Heart right ventricle (tissue), 16 donors: ENCODE measurements around the gene PRKACB. TPM values are rescaled to one million over a fixed set of nuclear protein-coding genes. Genes with fewer than 3 reads are reported as not detected.
"Not testable (repeated sequence)": the region's sequence is repeated elsewhere in the genome, so short reads cannot be mapped to it uniquely, and the experiment has no call there.

Source experiments
- ATAC-seq, 8 donors: fragments of 200-7000 bp; cut with Tn5 transposase; one replicate each; pipeline ENCODE4 v1.9.1; 2020; ENCODE audit warnings: mild to moderate bottlenecking in 8 of 8, moderate library complexity in 8 of 8, moderate number of reproducible peaks in 1 of 8
- DNase-seq, 2 donors: peaks; one replicate each; pipeline ENCODE4 v3.0.0-alpha.2; 2020
- H3K27ac ChIP-seq, 10 donors: fragments of 200-600 bp; sonication (generic) in 2 of 10; one replicate each; pipeline versions ENCODE4 v1.5.0 to v1.8.0; 2020 to 2022; ENCODE audit warnings: mild to moderate bottlenecking in 3 of 10
- H3K27me3 ChIP-seq, 7 donors: fragments of 200-600 bp; one replicate each; pipeline ENCODE4 v1.8.0; 2021 to 2022; ENCODE audit warnings: mild to moderate bottlenecking in 2 of 7
- H3K36me3 ChIP-seq, 9 donors: fragments of 200-600 bp; sonication (generic) in 1 of 9; one replicate each; pipeline versions ENCODE4 v1.5.0 to v1.8.0; 2020 to 2022; ENCODE audit warnings: mild to moderate bottlenecking in 2 of 9
- H3K4me1 ChIP-seq, 9 donors: fragments of 200-600 bp; sonication (generic) in 1 of 9; one replicate each; pipeline versions ENCODE4 v1.5.0 to v1.8.0; 2020 to 2022; ENCODE audit warnings: mild to moderate bottlenecking in 4 of 9
- H3K4me3 ChIP-seq, 10 donors: fragments of 200-600 bp; sonication (generic) in 2 of 10; one replicate each; pipeline versions ENCODE4 v1.5.0 to v1.8.0; 2020 to 2022; ENCODE audit warnings: mild to moderate bottlenecking in 7 of 10, moderate library complexity in 2 of 10
- H3K9me3 ChIP-seq, 11 donors: fragments of 200-600 bp in 10 of 11; sonication (generic) in 2 of 11; one replicate each; pipeline versions ENCODE4 v1.5.0 to v1.8.0; 2013 to 2022; ENCODE audit warnings: mild to moderate bottlenecking in 2 of 11, control low read depth in 1 of 11, moderate library complexity in 1 of 11
- WGBS, 2 donors: extraction: QIAGEN DNeasy Blood & Tissue Kit; methylation state at CpG; one replicate each; pipeline ENCODE4 v1.1.7; 2013; ENCODE audit warnings: inconsistent platforms in 1 of 2; 5-methylcytosine and 5-hydroxymethylcytosine counted together
- intact Hi-C, 10 donors: fragments of 100-400 bp; cut with DNase I; formaldehyde crosslinking; loops; one replicate each; pipeline versions ENCODE4 v1.11.1 to v1.14.2; 2022
- polyA plus RNA-seq, 2 donors: library from polyadenylated mRNA; stranded (reverse); fragments of 200-250 nt; gene quantifications; one replicate each; pipeline ENCODE4 v1.2.3, GENCODE V29; 2013
- total RNA-seq, 10 donors: library from RNA; stranded (reverse); fragmentation: NEBNext Ultra II Directional in 3 of 10; extraction: Animal tissue kit (Norgen Biotek cat#: 25700) in 3 of 10; gene quantifications; one replicate each; pipeline versions ENCODE4 v1.2.1 to v1.2.4, GENCODE V29; 2021 to 2023
- TF ChIP-seq, protein P1 (sequence below), 9 donors: fragments of 200-600 bp; sonication (generic) in 2 of 9; IDR thresholded peaks; one replicate each; pipeline versions ENCODE4 v1.5.0 to v1.8.0; 2021 to 2022; ENCODE audit warnings: antibody characterized with exemption in 9 of 9, mild to moderate bottlenecking in 5 of 9, moderate library complexity in 1 of 9
- donor health status: Arrhythmogenic right ventricular cardiomyopathy.
- donor health status: ischemic (EF 13 %, LVEDD 7.1; RV severe dilation, severe dysfunction).
- donor health status: healthy with polysubstance abuse.
- donor health status: DM: no; HTN: yes; CAD: no.
- donor health status: DM: no; HTN: no; CAD: no.
- donor health status: ischemic (EF 25% LVEDD 6.9; RV normal size, moderate dysfunction).
- donor health status: ischemic (EF 25% LVEDD 5.7; RV mildly dilated, moderate dysfunction).
- donor health status: healthy.
- donor health status: DM: yes; HTN: yes; CAD: no.
- donor health status: Ischemic cardiomyopathy.
- donor health status: ischemic (EF 35%, LVEDD 5.7; RV mildly dilated, moderate dysfunction).
- donor health status: nonischemic (EF 11% LVEDD 7.7; RV severe dilation, severe dysfunction).
- donor health status: DM: yes; HTN: yes; CAD: no.
- donor health status: PGD.
- donor health status: ischemic (EF 29% LVEDD 5.4; RV normal size, mild dysfunction).
- donor health status: nonischemic (EF 23%, LVEDD 6.1; RV moderate dilation, normal function).

The PRKACB gene
- total and polyA plus RNA-seq, 12 donors: 6.4 to 49.1 (median 39.6) TPM

- intact Hi-C loops: no loop called here
- TF ChIP-seq, protein P1, sequence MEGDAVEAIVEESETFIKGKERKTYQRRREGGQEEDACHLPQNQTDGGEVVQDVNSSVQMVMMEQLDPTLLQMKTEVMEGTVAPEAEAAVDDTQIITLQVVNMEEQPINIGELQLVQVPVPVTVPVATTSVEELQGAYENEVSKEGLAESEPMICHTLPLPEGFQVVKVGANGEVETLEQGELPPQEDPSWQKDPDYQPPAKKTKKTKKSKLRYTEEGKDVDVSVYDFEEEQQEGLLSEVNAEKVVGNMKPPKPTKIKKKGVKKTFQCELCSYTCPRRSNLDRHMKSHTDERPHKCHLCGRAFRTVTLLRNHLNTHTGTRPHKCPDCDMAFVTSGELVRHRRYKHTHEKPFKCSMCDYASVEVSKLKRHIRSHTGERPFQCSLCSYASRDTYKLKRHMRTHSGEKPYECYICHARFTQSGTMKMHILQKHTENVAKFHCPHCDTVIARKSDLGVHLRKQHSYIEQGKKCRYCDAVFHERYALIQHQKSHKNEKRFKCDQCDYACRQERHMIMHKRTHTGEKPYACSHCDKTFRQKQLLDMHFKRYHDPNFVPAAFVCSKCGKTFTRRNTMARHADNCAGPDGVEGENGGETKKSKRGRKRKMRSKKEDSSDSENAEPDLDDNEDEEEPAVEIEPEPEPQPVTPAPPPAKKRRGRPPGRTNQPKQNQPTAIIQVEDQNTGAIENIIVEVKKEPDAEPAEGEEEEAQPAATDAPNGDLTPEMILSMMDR (IDR thresholded peaks at IDR 0.05): no peak
- peaks cover 0 to 32% (median 8%) of the 10 kb centered on the region in 11 donors for H3K9me3 ChIP-seq
- H3K36me3 ChIP-seq: no peaks in the 10 kb centered on the region
- H3K27ac ChIP-seq: no peak overlapping the region
- DNase-seq: no peak
- H3K4me3 ChIP-seq: no peak overlapping the region
- no peaks in the 10 kb centered on the region for H3K4me1 ChIP-seq
- WGBS, 2 donors: 74 to 75% methylated on average over 1 of the region's 1 CpG
- no peak for ATAC-seq
- H3K27me3 ChIP-seq: no peaks in the 10 kb centered on the region
These were observed 81.6 kb downstream of the PRKACB start for GRCh38 chr1:84225646-84226045.

DNA sequence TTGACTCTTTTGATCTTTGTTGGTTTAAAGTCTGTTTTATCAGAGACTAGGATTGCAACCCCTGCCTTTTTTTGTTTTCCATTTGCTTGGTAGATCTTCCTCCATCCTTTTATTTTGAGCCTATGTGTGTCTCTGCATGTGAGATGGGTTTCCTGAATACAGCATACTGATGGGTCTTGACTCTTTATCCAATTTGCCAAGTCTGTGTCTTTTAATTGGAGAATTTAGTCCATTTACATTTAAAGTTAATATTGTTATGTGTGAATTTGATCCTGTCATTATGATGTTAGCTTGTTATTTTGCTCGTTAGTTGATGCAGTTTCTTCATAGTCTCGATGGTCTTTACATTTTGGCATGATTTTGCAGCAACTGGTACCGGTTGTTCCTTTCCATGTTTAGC is 88.6 kb downstream of the PRKACB start:
- H3K4me3 ChIP-seq, intact Hi-C loops, H3K4me1 ChIP-seq, H3K27ac ChIP-seq, H3K27me3 ChIP-seq, ATAC-seq, DNase-seq: not testable (repeated sequence)
- Histone ChIP-seq H3K9me3 (peaks cover 0 to 11% (median 0%) of the 10 kb centered on the region in 11 donors), H3K36me3 (peaks cover 0 to 17% (median 0%) of the 10 kb centered on the region in 9 donors)
- 95 to 98% methylated on average over 3 of the region's 3 CpGs for WGBS, 2 donors

GRCh38 chr1:84236256-84236655 is 92.2 kb downstream of the PRKACB start:
- H3K27me3 ChIP-seq: no peaks in the 10 kb centered on the region
- no peak for ATAC-seq
- no peak overlapping the region for H3K27ac ChIP-seq
- WGBS, 2 donors: 93 to 94% methylated on average over 2 of the region's 2 CpGs
- H3K9me3 ChIP-seq: peaks cover 0 to 11% (median 0%) of the 10 kb centered on the region in 11 donors
- peaks cover 0 to 31% (median 0%) of the 10 kb centered on the region in 9 donors for H3K36me3 ChIP-seq
- intact Hi-C loops: no loop called here
- H3K4me1 ChIP-seq: no peaks in the 10 kb centered on the region
- TF ChIP-seq, protein P1 (IDR thresholded peaks at IDR 0.05): no peak
- H3K4me3 ChIP-seq: no peak overlapping the region
- no peak for DNase-seq

DNA sequence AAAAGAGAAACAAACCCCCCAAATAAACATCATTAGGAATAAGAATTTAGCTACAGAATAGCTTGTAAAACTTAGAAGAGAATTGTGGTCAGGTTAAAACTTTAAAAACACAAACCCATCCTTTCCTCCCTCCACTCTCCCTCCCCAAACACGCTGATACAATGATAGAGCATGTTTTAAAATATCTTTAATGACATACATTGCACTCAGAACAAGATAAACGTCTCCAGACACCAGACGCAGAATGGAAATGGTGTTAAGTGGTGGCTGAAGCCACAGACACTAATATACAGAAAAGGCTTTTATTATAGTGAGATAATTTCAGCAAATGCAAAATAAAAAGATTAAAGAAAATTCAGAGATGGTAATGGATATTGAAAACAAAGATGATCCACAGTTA is 98.6 kb downstream of the PRKACB start:
- WGBS, 2 donors: 29 to 39% methylated on average over 3 of the region's 3 CpGs
- Histone ChIP-seq H3K27me3 (no peaks in the 10 kb centered on the region), H3K36me3 (peaks cover 0 to 16% (median 0%) of the 10 kb centered on the region in 9 donors), H3K27ac (no peak overlapping the region), H3K9me3 (peaks cover 0 to 10% (median 0%) of the 10 kb centered on the region in 11 donors), H3K4me1 (no peaks in the 10 kb centered on the region), H3K4me3 (no peak overlapping the region)
- no peak for ATAC-seq
- TF ChIP-seq, protein P1 (IDR thresholded peaks at IDR 0.05): no peak
- intact Hi-C loops: no loop called here
- DNase-seq: no peak

GRCh38 chr1:84245563-84245962 is 101.5 kb downstream of the PRKACB start:
- WGBS, 2 donors: 33 to 43% methylated on average over 3 of the region's 3 CpGs
- DNase-seq (no peak), ATAC-seq (no peak)
- intact Hi-C loops: no loop called here
- Histone ChIP-seq H3K36me3 (no peaks in the 10 kb centered on the region), H3K9me3 (peaks cover 0 to 13% (median 4%) of the 10 kb centered on the region in 11 donors), H3K4me1 (no peaks in the 10 kb centered on the region), H3K27me3 (no peaks in the 10 kb centered on the region), H3K27ac (no peak overlapping the region), H3K4me3 (no peak overlapping the region)
- TF ChIP-seq, protein P1 (IDR thresholded peaks at IDR 0.05): no peak
